ENCODE results near the gene SLC38A1.
A peak's percentile ranks its signal among the peaks of the same experiment; 100 is the strongest.
"Not testable (repeated sequence)": the region's sequence is repeated elsewhere in the genome, so short reads cannot be mapped to it uniquely, and the experiment has no call there.

Gene SLC38A1

DNA sequence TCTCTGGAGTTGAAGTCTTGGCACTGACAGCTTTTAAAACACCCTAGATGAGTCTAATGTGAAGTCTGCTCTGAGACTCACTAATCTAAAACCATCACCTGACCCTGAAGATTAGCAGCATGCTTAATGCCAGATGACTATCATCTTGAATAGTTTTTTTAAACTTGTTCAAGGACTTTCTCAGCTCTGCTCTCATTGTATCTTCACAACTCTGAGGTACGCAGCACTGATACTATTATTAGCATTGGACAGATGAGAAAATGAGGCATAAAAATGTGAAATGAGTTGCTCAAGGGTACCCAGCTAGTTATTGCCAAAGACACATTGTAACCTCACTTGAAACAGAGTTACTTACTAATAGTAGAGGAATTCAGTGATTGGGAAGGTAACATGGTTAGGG is 4.8 kb downstream of the SLC38A1 start:
- peak; percentile 83 for DNase-seq (ENCODE audit: low read depth)

DNA sequence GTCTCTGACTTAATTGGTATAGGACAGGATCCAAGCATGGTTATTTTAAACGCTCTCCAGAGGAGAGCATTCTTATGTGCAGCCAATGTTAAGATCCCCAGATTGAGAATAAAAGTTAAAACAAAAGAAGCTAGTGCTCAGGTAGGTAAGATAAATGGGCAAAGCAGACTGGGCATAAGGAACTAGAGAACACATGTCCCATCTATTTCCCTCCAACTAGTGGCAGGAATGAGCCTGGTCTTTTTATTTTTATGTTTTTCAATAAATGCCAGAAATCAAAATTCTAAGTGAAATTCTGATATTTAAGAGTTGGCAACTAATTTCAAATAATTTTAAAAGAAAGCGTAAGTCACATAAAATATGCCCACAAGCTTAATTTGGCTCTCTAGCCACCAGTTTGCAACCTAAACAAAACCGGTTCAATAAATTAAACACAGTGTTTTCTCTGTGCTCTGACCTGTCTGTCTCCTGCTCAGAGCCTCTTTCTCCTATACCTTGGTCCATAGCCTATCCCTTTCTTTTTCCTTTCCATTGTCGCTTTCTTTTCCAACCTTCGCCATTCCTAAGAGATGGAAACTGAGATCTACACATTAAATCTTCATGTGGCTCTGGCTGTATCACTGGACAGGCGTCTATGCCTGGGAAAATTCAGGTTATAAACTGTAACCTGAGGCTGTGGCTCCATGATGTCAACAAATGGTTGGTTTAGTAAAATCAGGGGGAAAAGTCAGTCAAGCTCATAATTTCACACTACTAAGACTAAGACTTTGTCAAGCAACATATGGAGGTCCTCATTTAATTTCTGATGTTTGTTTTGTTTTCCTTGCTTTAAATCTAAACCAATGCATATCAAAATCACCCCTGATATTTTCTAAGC is 5.5 kb downstream of the SLC38A1 start:
- no peak for DNase-seq (ENCODE audit: low read depth)

GRCh38 chr12:46261646-46262045 is 7.2 kb downstream of the SLC38A1 start:
- DNase-seq (ENCODE audit: low read depth): peak; percentile 39

- no peak for DNase-seq (ENCODE audit: low read depth)
Observed at GRCh38 chr12:46260913-46261476, 7.8 kb downstream of the SLC38A1 start.

DNA sequence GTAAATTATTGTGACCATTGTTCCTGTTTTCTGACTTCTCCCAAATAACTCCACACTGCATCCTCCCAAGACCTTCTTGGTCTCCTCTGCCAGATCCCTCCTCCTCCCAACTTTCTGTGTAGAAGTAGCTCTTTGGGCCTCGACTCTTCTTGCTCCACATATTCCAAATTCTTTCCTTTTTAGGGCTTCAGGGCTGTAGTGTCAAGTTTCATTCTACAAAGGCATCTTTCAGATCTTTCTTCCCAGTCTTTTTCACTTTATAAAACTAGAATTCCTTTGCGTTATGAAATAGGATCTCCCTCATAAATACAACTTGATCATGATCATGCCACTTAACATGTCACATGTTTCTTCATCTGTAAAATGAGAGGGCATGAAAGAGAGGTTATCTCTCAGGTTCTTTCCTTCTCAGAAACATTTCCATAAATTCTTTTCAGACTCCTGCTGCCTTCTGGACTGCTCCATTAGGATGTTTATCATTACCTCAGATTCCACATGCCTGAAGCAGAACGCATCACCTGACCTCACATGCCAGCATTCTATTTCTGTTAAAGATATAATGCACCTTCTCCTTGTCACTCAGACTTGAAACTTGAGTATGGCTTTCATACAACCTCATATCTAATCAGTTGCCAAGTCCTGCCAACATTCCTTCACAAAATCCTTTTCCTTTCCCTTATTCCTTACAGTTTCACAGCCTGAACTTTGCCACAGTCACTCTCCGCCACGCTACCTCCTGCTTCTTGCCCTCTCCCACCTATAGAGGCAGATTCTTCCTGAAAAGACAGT is 8.5 kb downstream of the SLC38A1 start:
- peak; percentile 90 for DNase-seq (ENCODE audit: low read depth)

GRCh38 chr12:46259713-46260112 is 9.1 kb downstream of the SLC38A1 start:
- no peak for DNase-seq (ENCODE audit: low read depth)

GRCh38 chr12:46259071-46259470 is 9.8 kb downstream of the SLC38A1 start:
- DNase-seq (ENCODE audit: low read depth): no peak

DNA sequence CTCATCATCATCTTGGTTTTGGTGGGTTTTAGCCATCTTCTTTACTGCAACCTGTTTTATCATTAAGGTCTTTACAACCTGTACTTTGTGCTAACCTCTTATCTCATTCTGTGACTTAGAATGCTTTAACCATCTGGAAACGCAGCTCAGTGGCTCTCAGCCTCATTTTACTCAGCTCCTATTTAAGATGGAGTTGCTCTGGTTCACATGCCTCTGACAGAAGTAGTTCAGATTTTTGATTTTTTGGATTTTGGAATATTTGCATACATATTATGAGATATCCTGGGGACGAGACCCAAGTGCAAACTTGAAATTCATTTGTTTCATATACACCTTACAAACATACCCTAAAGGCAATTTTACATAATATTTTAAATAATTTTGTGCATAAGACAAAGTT is 10.7 kb downstream of the SLC38A1 start:
- DNase-seq (ENCODE audit: low read depth): no peak

DNA sequence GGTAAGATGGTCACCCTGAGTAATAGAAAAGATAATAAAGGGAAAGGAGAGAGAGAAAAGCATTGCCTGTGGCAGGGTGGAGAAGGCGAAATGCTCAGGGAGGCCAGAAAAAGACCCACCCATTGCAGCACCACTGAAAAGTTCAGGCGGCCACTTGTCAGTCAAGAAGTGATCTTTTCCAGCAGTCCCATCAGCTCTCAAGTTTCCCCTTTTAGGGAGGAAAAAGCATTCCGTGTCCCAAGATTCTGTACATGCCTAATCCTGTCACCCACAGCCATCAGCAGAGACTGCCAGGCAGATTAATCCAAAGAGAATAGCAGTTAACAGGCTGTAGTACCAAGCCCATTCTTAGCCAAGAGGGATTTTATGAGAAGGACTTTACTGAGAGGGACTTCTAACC is 11.9 kb downstream of the SLC38A1 start:
- no peak for DNase-seq (ENCODE audit: low read depth)

- no peak for DNase-seq (ENCODE audit: low read depth)
Observed at GRCh38 chr12:46253544-46254162, 15.2 kb downstream of the SLC38A1 start.

GRCh38 chr12:46251994-46252393 is 16.8 kb downstream of the SLC38A1 start:
- not testable (repeated sequence) for DNase-seq (ENCODE audit: low read depth)

DNA sequence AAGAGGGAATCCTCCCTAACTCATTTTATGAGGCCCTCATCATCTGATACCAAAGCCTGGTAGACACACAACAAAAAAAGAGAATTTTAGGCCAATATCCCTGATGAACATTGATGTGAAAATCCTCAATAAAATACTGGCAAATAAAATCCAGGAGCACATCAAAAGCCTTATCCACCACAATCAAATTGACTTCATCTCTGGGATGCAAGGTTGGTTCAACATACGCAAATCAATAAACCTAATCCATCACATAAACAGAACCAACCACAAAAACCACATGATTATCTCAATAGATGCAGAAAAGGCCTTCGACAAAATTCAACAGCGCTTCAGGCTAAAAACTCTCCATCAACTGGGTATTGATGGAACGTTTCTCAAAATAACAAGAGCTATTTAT is 18.9 kb downstream of the SLC38A1 start:
- DNase-seq (ENCODE audit: low read depth): not testable (repeated sequence)

DNA sequence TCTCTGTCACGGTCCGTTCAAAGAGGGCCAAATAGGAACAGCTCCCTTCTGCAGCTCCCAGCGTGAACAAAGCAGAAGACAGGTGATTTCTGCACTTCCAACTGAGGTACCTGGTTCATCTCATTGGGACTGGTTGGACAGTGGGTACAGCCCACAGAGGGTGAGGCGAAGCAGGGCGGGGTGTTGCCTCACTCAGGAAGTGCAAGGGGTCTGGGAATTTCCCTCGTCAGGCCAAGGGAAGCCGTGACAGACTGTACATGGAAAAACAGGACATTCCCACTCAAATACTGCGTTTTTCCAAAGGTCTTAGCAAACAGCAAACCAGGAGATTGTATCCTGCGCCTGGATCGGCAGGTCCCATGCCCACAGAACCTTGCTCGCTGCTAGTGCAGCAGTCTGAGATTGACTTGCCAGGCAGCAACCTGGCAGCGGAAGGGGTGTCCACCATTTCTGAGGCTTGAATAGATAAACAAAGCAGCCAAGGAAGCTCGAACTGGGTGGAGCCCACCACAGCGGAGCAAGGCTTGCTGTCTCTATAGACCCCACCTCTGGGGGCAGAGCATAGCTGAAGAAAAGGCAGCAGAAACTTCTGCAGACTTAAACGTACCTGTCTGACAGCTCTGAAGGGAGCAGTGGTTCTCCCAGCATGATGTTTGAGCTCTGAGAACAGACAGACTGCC is 22.7 kb downstream of the SLC38A1 start:
- no peak for DNase-seq (ENCODE audit: low read depth)

DNA sequence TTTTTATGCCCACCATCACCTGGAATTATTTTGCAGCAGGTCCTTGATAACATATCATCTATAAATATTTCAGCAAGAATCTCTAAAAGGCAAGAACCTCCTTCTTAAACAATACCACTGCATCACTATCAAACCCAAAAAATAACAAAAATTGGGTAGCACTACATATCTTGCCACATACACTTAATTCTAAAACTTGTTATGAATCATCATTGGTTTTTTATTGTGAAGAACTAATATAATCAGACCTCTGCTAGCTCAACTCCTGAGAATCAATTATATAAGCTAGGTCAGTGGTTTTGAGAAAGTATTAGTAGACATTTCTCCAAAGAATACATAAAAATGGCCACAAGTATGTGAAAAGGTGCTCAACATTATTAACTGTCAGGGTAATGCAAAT is 23.8 kb downstream of the SLC38A1 start:
- DNase-seq (ENCODE audit: low read depth): no peak

DNA sequence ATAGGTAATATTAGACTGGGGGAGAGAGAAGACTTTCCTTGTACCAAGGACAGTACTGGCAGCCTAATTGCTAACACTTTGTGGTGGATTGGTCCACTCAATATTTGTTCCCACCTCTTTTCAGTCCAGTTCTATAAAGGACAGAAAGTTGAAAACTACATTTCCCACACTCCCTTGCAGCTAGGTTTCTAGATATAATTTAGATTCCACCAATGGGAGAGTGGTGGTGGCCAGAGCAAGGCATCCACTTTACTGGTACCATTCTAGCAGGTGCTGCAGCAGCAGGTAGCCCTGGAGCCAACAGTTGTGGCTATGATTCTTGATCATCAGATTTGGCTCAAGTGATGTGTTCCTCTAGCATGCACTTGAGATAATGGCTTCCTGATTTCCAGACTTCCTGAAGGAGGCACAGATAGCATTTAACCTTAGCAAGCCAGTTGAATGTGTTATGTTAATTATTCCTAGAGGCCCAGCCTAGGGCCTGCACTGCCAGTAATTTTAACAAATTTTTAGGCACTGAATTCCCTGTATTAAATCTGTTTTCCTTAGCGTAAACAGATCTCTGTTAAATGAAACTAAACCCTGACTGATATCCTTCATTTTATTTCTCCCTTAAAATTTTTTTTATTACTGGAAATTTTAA is 24.4 kb downstream of the SLC38A1 start:
- no peak for DNase-seq (ENCODE audit: low read depth)

DNA sequence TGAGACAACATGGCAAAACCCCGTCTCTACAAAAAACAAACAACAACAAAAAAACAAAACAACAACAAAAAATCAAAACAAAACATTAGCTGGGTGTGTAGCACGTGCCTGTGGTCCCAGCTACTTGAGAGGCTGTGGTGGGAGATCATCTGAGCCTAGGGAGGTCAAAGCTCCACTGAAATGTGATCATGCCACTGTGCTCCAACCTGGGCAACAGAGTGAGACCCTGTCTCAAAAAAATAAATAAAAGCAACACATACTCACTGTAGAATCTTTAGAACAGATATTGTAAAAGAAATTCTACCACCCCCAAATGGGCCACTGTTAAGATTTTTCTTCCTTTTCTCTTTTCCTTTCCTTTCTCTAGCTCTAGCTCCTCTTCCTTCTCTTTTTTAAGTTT is 26.3 kb downstream of the SLC38A1 start:
- DNase-seq (ENCODE audit: low read depth): no peak

DNA sequence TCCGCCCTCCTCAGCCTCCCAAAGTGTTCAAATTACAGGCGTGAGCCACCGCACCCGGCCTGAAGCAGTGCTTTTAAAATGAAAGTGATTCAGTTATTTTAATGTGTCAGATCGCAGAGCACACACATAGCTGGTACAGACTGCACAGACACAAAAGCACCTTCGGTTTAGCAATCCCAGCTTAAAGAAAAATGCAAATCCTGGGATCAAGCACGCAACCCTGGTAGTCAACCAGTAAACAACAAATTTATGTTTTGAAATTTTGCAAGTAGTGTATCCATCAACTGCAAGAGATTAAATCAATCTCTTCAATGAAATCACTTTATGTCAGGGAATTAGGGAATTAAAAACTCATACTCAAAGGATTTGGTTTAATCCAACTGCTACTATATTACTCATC is 28.4 kb downstream of the SLC38A1 start:
- DNase-seq (ENCODE audit: low read depth): no peak

- no peak for DNase-seq (ENCODE audit: low read depth)
Observed at GRCh38 chr12:46238821-46239220, 30.0 kb downstream of the SLC38A1 start.

- no peak for DNase-seq (ENCODE audit: low read depth)
Observed at GRCh38 chr12:46237371-46238045, 31.3 kb downstream of the SLC38A1 start.

DNA sequence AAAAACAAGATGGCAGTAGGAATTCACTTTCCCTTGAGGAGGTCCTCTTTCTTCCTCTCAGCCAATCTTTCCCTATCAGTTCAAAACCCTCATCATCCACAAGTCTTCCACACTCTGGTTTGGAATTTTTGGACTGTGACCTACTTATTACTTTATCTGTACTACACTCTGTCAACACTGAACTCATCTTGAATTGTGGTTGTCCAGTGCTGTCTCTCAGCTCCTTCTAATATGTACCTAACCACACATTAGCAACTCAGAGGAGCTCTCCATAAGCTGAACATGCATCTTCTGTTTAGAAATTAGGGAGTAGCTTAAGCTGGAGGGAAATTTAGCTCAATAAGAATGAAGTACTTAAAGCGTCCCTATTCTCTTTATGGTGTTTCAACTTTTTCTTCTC is 34.8 kb downstream of the SLC38A1 start:
- no peak for DNase-seq (ENCODE audit: low read depth)

DNA sequence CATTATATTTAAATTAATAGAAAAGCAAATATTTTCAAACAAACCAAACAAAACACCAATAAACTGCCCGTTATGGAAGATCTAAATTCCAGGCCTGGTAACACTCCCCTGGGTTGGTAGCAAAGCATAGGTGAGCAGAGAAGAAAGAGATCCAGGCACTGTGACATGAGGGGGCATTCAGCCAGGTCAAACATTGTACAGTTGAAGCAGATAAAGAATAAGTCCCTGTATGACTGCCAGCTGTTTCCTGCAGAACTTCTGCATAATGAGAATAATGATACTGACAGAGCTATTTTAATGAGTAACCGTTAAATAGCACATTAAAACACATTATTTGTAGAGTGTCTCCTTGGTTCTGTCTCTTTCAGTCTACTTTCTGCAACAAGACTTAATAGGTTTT is 35.4 kb downstream of the SLC38A1 start:
- no peak for DNase-seq (ENCODE audit: low read depth)
